Mucosa of rectum (tissue), 2 donors: ENCODE data around the gene KRTAP10-1.

ENCODE experiments used
- H3K27ac ChIP-seq, 2 donors: one replicate each; pipeline ENCODE4 v1.7.0; 2013; ENCODE audit warnings: inconsistent platforms in 2 of 2, low read depth in 2 of 2, low read length in 2 of 2
- H3K27me3 ChIP-seq, 2 donors: one replicate each; pipeline ENCODE4 v1.7.0; 2013; ENCODE audit warnings: low read length in 2 of 2; ENCODE audit not compliant: control insufficient read depth in 2 of 2, insufficient read depth in 2 of 2
- H3K36me3 ChIP-seq, 2 donors: one replicate each; pipeline ENCODE4 v1.7.0; 2013; ENCODE audit warnings: low read length in 2 of 2; ENCODE audit not compliant: control insufficient read depth in 2 of 2, insufficient read depth in 2 of 2
- H3K4me1 ChIP-seq, 2 donors: one replicate each; pipeline ENCODE4 v1.7.0; 2013; ENCODE audit warnings: low read length in 2 of 2, mild to moderate bottlenecking in 1 of 2; ENCODE audit not compliant: control insufficient read depth in 2 of 2, insufficient read depth in 2 of 2
- H3K4me3 ChIP-seq, 2 donors: one replicate each; pipeline ENCODE4 v1.7.0; 2013; ENCODE audit warnings: low read length in 2 of 2
- H3K9ac ChIP-seq, 2 donors: one replicate each; pipeline ENCODE4 v1.7.0; 2013; ENCODE audit warnings: low read length in 2 of 2, low read depth in 1 of 2, mild to moderate bottlenecking in 1 of 2
- H3K9me3 ChIP-seq, 2 donors: one replicate each; pipeline ENCODE4 v1.7.0; 2013; ENCODE audit warnings: low read length in 2 of 2; ENCODE audit not compliant: control insufficient read depth in 2 of 2
- donor health status: healthy.
- donor health status: Normal muscosa, but diverticular disease.

KRTAP10-1 gene

DNA sequence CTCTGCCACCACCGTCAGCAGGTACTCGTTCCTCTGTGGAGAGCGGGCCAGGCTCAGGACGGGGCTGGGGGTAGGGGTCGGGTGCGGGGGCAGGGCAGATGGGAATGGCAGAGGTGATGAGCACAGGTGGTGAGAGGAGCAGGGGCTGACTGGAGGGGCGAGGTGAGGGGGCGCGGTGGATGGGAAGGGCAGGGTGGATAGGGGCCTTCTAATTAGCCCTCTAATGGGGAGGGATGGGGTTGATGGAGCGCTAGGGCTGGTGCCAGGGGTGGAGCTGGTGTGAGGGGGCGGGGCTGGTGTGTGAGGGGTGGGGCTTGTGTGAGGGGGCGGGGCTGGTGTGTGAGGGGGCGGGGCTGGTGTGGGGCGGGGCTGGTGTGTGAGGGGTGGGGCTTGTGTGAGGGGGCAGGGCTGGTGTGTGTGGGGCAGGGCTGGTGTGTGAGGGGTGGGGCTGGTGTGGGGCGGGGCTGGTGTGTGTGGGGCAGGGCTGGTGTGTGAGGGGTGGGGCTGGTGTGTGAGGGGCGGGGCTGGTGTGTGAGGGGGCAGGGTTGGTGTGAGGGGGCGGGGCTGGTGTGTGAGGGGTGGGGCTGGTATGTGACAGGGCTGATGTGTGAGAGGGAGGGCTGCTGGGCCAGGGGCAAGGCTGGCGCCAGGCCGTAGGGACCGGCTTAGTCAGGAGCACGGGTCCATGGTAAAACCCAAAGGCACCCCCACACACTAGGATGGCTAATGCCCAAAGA lies 5.9 kb downstream of the KRTAP10-1 start:
- Histone ChIP-seq H3K4me3 (no peak overlapping the region), H3K27me3 (no peaks in the 10 kb centered on the region)

DNA sequence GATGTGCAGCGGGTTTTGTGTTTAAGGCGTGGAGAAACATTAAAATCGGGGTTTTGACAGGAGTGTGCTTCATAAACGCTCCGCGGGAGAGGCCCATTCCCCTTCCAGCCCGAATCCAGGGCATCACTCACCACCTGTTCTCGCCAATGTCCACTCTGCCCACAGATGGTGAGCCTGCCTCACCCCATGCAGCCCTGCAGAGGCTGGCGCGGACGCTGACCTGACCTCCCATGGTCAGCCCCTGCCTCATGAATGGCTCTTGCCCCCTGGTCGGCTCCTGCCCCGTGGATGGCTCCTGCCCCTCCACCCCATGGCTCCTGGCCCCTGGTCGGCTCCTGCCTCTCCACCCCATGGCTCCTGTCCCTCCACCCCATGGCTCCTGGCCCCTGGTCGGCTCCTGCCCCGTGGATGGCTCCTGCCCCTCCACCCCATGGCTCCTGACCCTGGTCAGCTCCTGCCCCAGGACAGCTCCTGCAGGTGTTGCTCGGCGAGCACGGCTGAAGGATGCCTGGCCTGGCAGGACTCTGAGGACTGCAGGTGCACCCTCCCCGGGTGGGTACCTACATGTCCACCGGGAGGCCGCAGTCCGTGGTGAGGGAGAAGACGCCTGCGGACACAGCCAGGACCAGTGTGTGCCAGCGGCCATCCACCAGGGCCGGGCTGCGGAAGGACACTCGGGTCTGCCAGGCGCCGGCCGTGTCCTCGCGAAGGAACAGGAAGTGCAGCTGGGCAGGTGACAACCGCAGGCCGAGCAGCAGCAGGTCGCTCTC lies 6.7 kb downstream of the KRTAP10-1 start:
- Histone ChIP-seq H3K4me1 (no peaks in the 10 kb centered on the region), H3K9me3 (no peaks in the 10 kb centered on the region), H3K27me3 (no peaks in the 10 kb centered on the region), H3K36me3 (no peaks in the 10 kb centered on the region), H3K27ac (no peak overlapping the region), H3K4me3 (no peak overlapping the region), H3K9ac (no peak overlapping the region)

More for the DNA sequence above, 5.9 kb downstream of the KRTAP10-1 start:
- Histone ChIP-seq H3K27ac (no peak overlapping the region), H3K4me1 (no peaks in the 10 kb centered on the region), H3K9ac (no peak overlapping the region), H3K36me3 (no peaks in the 10 kb centered on the region), H3K9me3 (no peaks in the 10 kb centered on the region)

DNA sequence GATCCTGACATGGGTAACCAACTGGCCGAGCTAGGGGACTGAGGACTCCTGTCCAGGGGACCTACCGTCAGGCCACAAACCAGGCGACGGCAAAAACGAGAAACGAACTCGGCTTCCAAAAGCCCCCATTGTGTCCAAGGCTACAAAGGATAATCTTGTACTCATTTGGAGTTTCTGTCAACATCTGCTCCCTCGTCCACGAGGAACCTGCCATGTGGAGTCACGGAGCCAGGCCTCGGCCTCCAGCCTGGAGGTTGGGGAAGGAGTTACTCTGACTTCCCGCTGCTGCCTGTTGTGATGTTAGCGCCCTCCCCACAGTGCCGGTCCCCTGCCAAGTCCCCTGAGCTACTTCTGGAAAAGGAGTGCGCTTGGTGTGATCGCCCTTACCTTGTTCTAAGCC lies 7.3 kb downstream of the KRTAP10-1 start:
- no peak overlapping the region for H3K27ac ChIP-seq
- no peak overlapping the region for H3K9ac ChIP-seq
- H3K4me3 ChIP-seq: no peak overlapping the region
- no peaks in the 10 kb centered on the region for H3K27me3 ChIP-seq
- no peaks in the 10 kb centered on the region for H3K4me1 ChIP-seq
- H3K9me3 ChIP-seq: no peaks in the 10 kb centered on the region
- no peaks in the 10 kb centered on the region for H3K36me3 ChIP-seq

- Histone ChIP-seq H3K27me3 (no peaks in the 10 kb centered on the region), H3K36me3 (no peaks in the 10 kb centered on the region), H3K4me1 (no peaks in the 10 kb centered on the region), H3K9me3 (no peaks in the 10 kb centered on the region), H3K9ac (no peak overlapping the region), H3K27ac (no peak overlapping the region), H3K4me3 (no peak overlapping the region)
Observed at GRCh38 chr21:44531606-44532564, 8.1 kb downstream of the KRTAP10-1 start.

- H3K4me1 ChIP-seq: no peaks in the 10 kb centered on the region
- H3K36me3 ChIP-seq: no peaks in the 10 kb centered on the region
- H3K9me3 ChIP-seq: no peaks in the 10 kb centered on the region
- H3K27me3 ChIP-seq: no peaks in the 10 kb centered on the region
- no peak overlapping the region for H3K9ac ChIP-seq
- H3K27ac ChIP-seq: no peak overlapping the region
- H3K4me3 ChIP-seq: no peak overlapping the region
Observed at GRCh38 chr21:44530903-44531605, 8.9 kb downstream of the KRTAP10-1 start.

DNA sequence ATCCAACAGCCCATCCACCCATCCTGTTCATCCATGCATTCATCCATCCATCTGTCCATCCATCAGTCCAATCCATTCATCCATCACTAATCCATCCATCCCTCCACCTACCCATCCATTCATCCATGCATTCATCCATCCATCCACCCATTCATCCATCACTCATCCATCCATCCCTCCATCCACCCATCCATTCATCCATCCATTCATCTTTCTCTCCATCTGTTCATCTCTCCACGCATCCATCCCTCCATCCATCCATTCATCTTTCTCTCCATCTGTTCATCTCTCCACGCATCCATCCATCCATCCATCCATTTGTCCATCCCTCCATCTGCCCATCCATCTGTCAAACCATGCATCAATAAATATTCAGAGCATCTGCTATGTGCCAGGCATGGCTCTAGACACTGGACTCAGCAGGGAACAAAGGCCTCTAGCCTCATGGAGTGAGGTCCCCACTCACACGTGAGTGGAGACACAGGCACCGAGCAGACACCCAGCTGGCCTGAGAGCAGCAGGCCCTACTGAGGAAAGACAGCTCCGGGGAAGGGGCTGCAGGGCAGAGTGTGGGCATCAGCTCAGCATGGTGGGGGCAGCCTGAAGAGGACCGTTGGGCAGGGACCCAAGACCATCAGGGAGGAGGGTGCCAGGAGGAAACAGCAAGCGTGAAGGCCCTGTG lies 9.6 kb downstream of the KRTAP10-1 start:
- no peak overlapping the region for H3K9ac ChIP-seq
- no peak overlapping the region for H3K4me3 ChIP-seq
- H3K9me3 ChIP-seq: no peaks in the 10 kb centered on the region
- H3K4me1 ChIP-seq: no peaks in the 10 kb centered on the region
- no peaks in the 10 kb centered on the region for H3K27me3 ChIP-seq
- no peak overlapping the region for H3K27ac ChIP-seq
- H3K36me3 ChIP-seq: no peaks in the 10 kb centered on the region

- H3K4me3 ChIP-seq: no peak overlapping the region
- H3K9me3 ChIP-seq: no peaks in the 10 kb centered on the region
- H3K9ac ChIP-seq: no peak overlapping the region
- H3K4me1 ChIP-seq: no peaks in the 10 kb centered on the region
- H3K36me3 ChIP-seq: no peaks in the 10 kb centered on the region
- H3K27me3 ChIP-seq: no peaks in the 10 kb centered on the region
- H3K27ac ChIP-seq: no peak overlapping the region
Observed at GRCh38 chr21:44529503-44530125, 10.4 kb downstream of the KRTAP10-1 start.

GRCh38 chr21:44529011-44529421 lies 11.0 kb downstream of the KRTAP10-1 start:
- no peaks in the 10 kb centered on the region for H3K27me3 ChIP-seq
- no peaks in the 10 kb centered on the region for H3K9me3 ChIP-seq
- H3K4me1 ChIP-seq: no peaks in the 10 kb centered on the region
- no peak overlapping the region for H3K4me3 ChIP-seq
- H3K27ac ChIP-seq: no peak overlapping the region
- no peaks in the 10 kb centered on the region for H3K36me3 ChIP-seq
- H3K9ac ChIP-seq: no peak overlapping the region

DNA sequence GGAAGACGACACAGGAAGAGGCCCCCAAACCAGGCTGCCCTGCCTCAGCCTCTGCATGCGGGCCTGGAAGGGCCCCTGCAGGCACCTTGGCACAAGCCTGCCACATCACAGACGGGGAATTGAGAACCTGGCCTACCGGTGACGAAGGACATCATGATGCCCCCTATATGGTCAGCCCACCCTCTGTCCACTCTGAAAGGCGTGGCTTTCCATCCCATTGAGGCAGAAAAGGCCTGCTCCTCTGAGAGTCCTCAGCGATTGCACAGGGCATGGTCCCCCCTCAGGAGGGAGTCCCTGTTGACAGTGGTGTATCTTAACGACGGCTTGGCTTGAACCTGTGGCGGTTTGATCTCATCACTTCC lies 11.4 kb downstream of the KRTAP10-1 start:
- Histone ChIP-seq H3K36me3 (no peaks in the 10 kb centered on the region), H3K4me3 (no peak overlapping the region), H3K9ac (no peak overlapping the region), H3K9me3 (no peaks in the 10 kb centered on the region), H3K27ac (no peak overlapping the region), H3K4me1 (no peaks in the 10 kb centered on the region), H3K27me3 (no peaks in the 10 kb centered on the region)
